IMR-90 (cell line): ENCODE results near the gene PPAN. TPM values are rescaled to one million over a fixed set of nuclear protein-coding genes. Genes with fewer than 3 reads are reported as not detected.
A peak's percentile ranks its signal among the peaks of the same experiment; 100 is the strongest.

ENCODE experiments used
- ATAC-seq: fragments of 200-7000 bp; cut with Tn5 transposase; 2 replicates; pipeline ENCODE4 v1.9.1; 2020; ENCODE audit warnings: low read depth, mild to moderate bottlenecking, moderate library complexity
- BruUV-seq: library from RNA; stranded (reverse); fragments of 400-500 nt; replicated peaks from 2 replicates; lab custom pipeline; 2021; lab: Mats Ljungman, UMichigan
- CTCF ChIA-PET: fragments of 300-600 bp; formaldehyde crosslinking; extraction: SDS; loops from one replicate; lab custom pipeline; 2021; ENCODE audit warnings: antibody characterized with exemption; lab: Yijun Ruan, JAX
- POLR2A ChIA-PET: fragments of 300-600 bp; sonication (Branson Sonifier 250); formaldehyde crosslinking; loops from one replicate; lab custom pipeline; 2022; ENCODE audit warnings: antibody characterized with exemption; ENCODE audit not compliant: unreplicated experiment; lab: Charles Lee
- DNase-seq: peaks from one replicate; pipeline ENCODE4 v3.0.0; 2013
- H2AFZ ChIP-seq: replicated peaks from 2 replicates; pipeline ENCODE3; 2013; ENCODE audit warnings: low read length, mild to moderate bottlenecking; ENCODE audit not compliant: poor library complexity
- H2AK5ac ChIP-seq: 2 replicates; pipeline ENCODE4 v1.6.1; 2013; ENCODE audit warnings: low read depth, low read length, inconsistent platforms
- H2AK9ac ChIP-seq: replicated peaks from 2 replicates; pipeline ENCODE3; 2013; ENCODE audit warnings: mild to moderate bottlenecking, low read depth, low read length, moderate library complexity; ENCODE audit not compliant: poor library complexity
- H2BK120ac ChIP-seq: 2 replicates; pipeline ENCODE4 v1.6.1; 2013; ENCODE audit warnings: low read depth, low read length, inconsistent platforms
- H2BK15ac ChIP-seq: 3 replicates; pipeline ENCODE4 v1.6.1; 2013; ENCODE audit warnings: low read depth, low read length, inconsistent platforms
- H2BK20ac ChIP-seq: 2 replicates; pipeline ENCODE4 v1.6.1; 2013; ENCODE audit warnings: low read depth, mild to moderate bottlenecking, inconsistent platforms, low read length, moderate library complexity
- H2BK5ac ChIP-seq: 2 replicates; pipeline ENCODE4 v1.6.1; 2013; ENCODE audit warnings: mild to moderate bottlenecking, low read depth, low read length, inconsistent platforms; ENCODE audit not compliant: poor library complexity, severe bottlenecking
- H3K14ac ChIP-seq: replicated peaks from 2 replicates; pipeline ENCODE4 v1.6.1; 2013; ENCODE audit warnings: low read depth, low read length, inconsistent platforms
- H3K18ac ChIP-seq: 2 replicates; pipeline ENCODE4 v1.6.1; 2013; ENCODE audit warnings: low read depth, low read length, control low read depth
- H3K23ac ChIP-seq: 2 replicates; pipeline ENCODE4 v1.6.1; 2013; ENCODE audit warnings: low read depth, low read length, inconsistent platforms
- H3K27ac ChIP-seq: 2 replicates; pipeline ENCODE4 v1.5.1; 2013; ENCODE audit warnings: mild to moderate bottlenecking, control low read depth, low read length; ENCODE audit not compliant: insufficient read depth
- H3K27me3 ChIP-seq: 2 replicates; pipeline ENCODE4 v1.6.1; 2013; ENCODE audit warnings: low read length; ENCODE audit not compliant: control insufficient read depth, insufficient read depth
- H3K36me3 ChIP-seq: 2 replicates; pipeline ENCODE4 v1.6.1; 2013; ENCODE audit warnings: low read length, mixed read lengths; ENCODE audit not compliant: control insufficient read depth, insufficient read depth
- H3K4ac ChIP-seq: 2 replicates; pipeline ENCODE4 v1.6.1; 2013; ENCODE audit warnings: low read depth, low read length, inconsistent platforms
- H3K4me1 ChIP-seq: 2 replicates; pipeline ENCODE4 v1.6.1; 2013; ENCODE audit warnings: low read length, mixed read lengths; ENCODE audit not compliant: control insufficient read depth, insufficient read depth
- H3K4me2 ChIP-seq: 2 replicates; pipeline ENCODE4 v1.6.1; 2013; ENCODE audit warnings: low read depth, mild to moderate bottlenecking, control low read depth, low read length, moderate library complexity
- H3K4me3 ChIP-seq: 2 replicates; pipeline ENCODE4 v1.5.1; 2013; ENCODE audit warnings: low read depth, mild to moderate bottlenecking, control low read depth, low read length, moderate library complexity; ENCODE audit not compliant: insufficient read depth
- H3K56ac ChIP-seq: 2 replicates; pipeline ENCODE4 v1.6.1; 2013; ENCODE audit warnings: low read length, inconsistent platforms; ENCODE audit not compliant: insufficient read depth; ENCODE audit errors: extremely low read depth
- H3K79me1 ChIP-seq, 2 experiments: 2 replicates each; pipeline ENCODE4 v1.6.1; 2013; ENCODE audit warnings: low read length in 2 of 2, inconsistent platforms in 1 of 2, low read depth in 1 of 2
- H3K9ac ChIP-seq: 2 replicates; pipeline ENCODE4 v1.6.1; 2013; ENCODE audit warnings: low read depth, low read length, control low read depth
- H3K9me1 ChIP-seq: 2 replicates; pipeline ENCODE4 v1.6.1; 2013; ENCODE audit warnings: low read length, inconsistent platforms; ENCODE audit not compliant: insufficient read depth
- H3K9me3 ChIP-seq: 2 replicates; pipeline ENCODE4 v1.6.1; 2013; ENCODE audit warnings: low read length; ENCODE audit not compliant: control insufficient read depth, insufficient read depth
- H4K20me1 ChIP-seq: 2 replicates; pipeline ENCODE4 v1.6.1; 2013; ENCODE audit warnings: low read length, inconsistent platforms; ENCODE audit not compliant: insufficient read depth
- H4K5ac ChIP-seq: 2 replicates; pipeline ENCODE4 v1.6.1; 2013; ENCODE audit warnings: mild to moderate bottlenecking, low read depth, low read length, control low read depth
- H4K8ac ChIP-seq, 2 experiments: 2 replicates each; pipeline ENCODE4 v1.6.1; 2013; ENCODE audit warnings: low read depth in 2 of 2, low read length in 2 of 2, control low read depth in 1 of 2, inconsistent platforms in 1 of 2
- H4K91ac ChIP-seq: 2 replicates; pipeline ENCODE4 v1.6.1; 2013; ENCODE audit warnings: low read depth, low read length, inconsistent platforms; ENCODE audit not compliant: insufficient read depth
- BHLHE40 ChIP-seq: fragments of 150-350 bp; IDR thresholded peaks from 2 replicates; pipeline ENCODE4 v1.6.1; 2016; ENCODE audit warnings: mild to moderate bottlenecking, low read depth, low read length
- CEBPB ChIP-seq: IDR thresholded peaks from 2 replicates; pipeline ENCODE4 v1.6.1; 2012; ENCODE audit warnings: low read depth, low read length, improper control_type of control experiment
- CHD1 ChIP-seq: IDR thresholded peaks from 2 replicates; pipeline ENCODE4 v1.6.1; 2012; ENCODE audit warnings: low read depth, low read length, improper control_type of control experiment
- CTCF ChIP-seq: conservative IDR thresholded peaks from 2 replicates; pipeline ENCODE4 v1.5.1; 2012; ENCODE audit warnings: mild to moderate bottlenecking, low read depth, low read length, improper control_type of control experiment
- MAFK ChIP-seq: IDR thresholded peaks from 2 replicates; pipeline ENCODE4 v1.6.1; 2012; ENCODE audit warnings: low read depth, low read length, improper control_type of control experiment
- MAZ ChIP-seq: IDR thresholded peaks from 2 replicates; pipeline ENCODE4 v1.6.1; 2012; ENCODE audit warnings: low read depth, mild to moderate bottlenecking, low read length, improper control_type of control experiment, moderate library complexity, borderline replicate concordance
- MXI1 ChIP-seq: IDR thresholded peaks from 2 replicates; pipeline ENCODE4 v1.6.1; 2012; ENCODE audit warnings: low read depth, mild to moderate bottlenecking, low read length, moderate library complexity, borderline replicate concordance
- NFE2L2 ChIP-seq: fragments of 150-350 bp; IDR thresholded peaks from 2 replicates; pipeline ENCODE4 v1.6.1; 2016; ENCODE audit warnings: low read depth, mild to moderate bottlenecking, low read length
- POLR2A ChIP-seq: IDR thresholded peaks from 2 replicates; pipeline ENCODE4 v1.6.1; 2012; ENCODE audit warnings: mild to moderate bottlenecking, low read depth, low read length
- RAD21 ChIP-seq: IDR thresholded peaks from 2 replicates; pipeline ENCODE4 v1.6.1; 2012; ENCODE audit warnings: low read length, improper control_type of control experiment
- RCOR1 ChIP-seq: IDR thresholded peaks from 2 replicates; pipeline ENCODE4 v1.6.1; 2012; ENCODE audit warnings: mild to moderate bottlenecking, low read length, improper control_type of control experiment; ENCODE audit not compliant: insufficient replicate concordance
- RFX5 ChIP-seq: IDR thresholded peaks from 2 replicates; pipeline ENCODE4 v1.8.0; 2012; ENCODE audit warnings: low read depth, mild to moderate bottlenecking, low read length, moderate library complexity
- SMC3 ChIP-seq: fragments of 150-350 bp; IDR thresholded peaks from 2 replicates; pipeline ENCODE4 v1.6.1; 2016; ENCODE audit warnings: low read depth, mild to moderate bottlenecking, antibody characterized with exemption, low read length, moderate library complexity
- USF2 ChIP-seq: fragments of 150-350 bp; IDR thresholded peaks from 2 replicates; pipeline ENCODE4 v1.6.1; 2017; ENCODE audit warnings: mild to moderate bottlenecking, antibody characterized with exemption, low read length, low read depth
- WGBS, 2 experiments: methylation state at CpG; one replicate each; pipeline versions ENCODE4 v1.1.5 to v1.1.7; 2013; ENCODE audit warnings: missing lambda C conversion rate in 2 of 2; ENCODE audit not compliant: insufficient read length in 1 of 2; ENCODE audit errors: extremely low coverage in 2 of 2; 5-methylcytosine and 5-hydroxymethylcytosine counted together
- dilution Hi-C: fragments of 300-500 bp; cut with HindIII; formaldehyde crosslinking; loops from one replicate; pipeline ENCODE4 v1.14.3; 2018; ENCODE audit warnings: low sequenced_read_pairs; ENCODE audit not compliant: unreplicated experiment
- in situ Hi-C: fragments of 300-500 bp; cut with MboI; formaldehyde crosslinking; loops from 3 replicates; pipeline ENCODE4 v1.14.3; 2019; ENCODE audit warnings: low sequenced_read_pairs, inconsistent platforms, mixed read lengths
- intact Hi-C: fragments of 100-400 bp; cut with micrococcal nuclease; formaldehyde crosslinking; loops from 2 replicates; pipeline ENCODE4 v1.10.0; 2022
- polyA plus RNA-seq, 3 experiments: library from polyadenylated mRNA; depleted of rRNA; stranded (reverse); fragments of >200 nt; gene quantifications; 2 replicates each; pipeline ENCODE4 v1.2.3, GENCODE V29; 2012; ENCODE audit warnings: low replicate concordance in 1 of 3
- total RNA-seq: library from RNA; depleted of rRNA; stranded (reverse); fragments of >200 nt; gene quantifications from 2 replicates; pipeline ENCODE4 v1.2.3, GENCODE V29; 2012

Gene PPAN
- total and polyA plus RNA-seq, 2 of the 4 experiments (the other 2 are of a cell fraction): 24.0 to 41.6 TPM

- H3K9ac ChIP-seq: no peak overlapping the region
- ATAC-seq (peak; percentile 61), DNase-seq (no peak)
- H3K14ac ChIP-seq: no peak overlapping the region
- H3K4ac ChIP-seq: no peak overlapping the region
- no peaks in the 10 kb centered on the region for H3K9me1 ChIP-seq
- BruUV-seq: no TSS peak
- no peak overlapping the region for H2BK120ac ChIP-seq
- H3K18ac ChIP-seq: no peak overlapping the region
- no peak overlapping the region for H3K4me2 ChIP-seq
- 25% methylated on average over 9 of the region's 25 CpGs; no CpG with 5 or more reads in 1 of the 2 experiments for WGBS, 2 experiments
- peak; percentile 46 for TF ChIP-seq RAD21
- TF ChIP-seq USF2: no peak
- no peak for TF ChIP-seq MXI1
- no peak for TF ChIP-seq MAZ
- no peak for TF ChIP-seq NFE2L2
- TF ChIP-seq CHD1: no peak
- no peak for TF ChIP-seq RCOR1
- peak; percentile 56 for TF ChIP-seq CTCF
- TF ChIP-seq RFX5: no peak
- TF ChIP-seq MAFK: no peak
- peak; percentile 52 for TF ChIP-seq SMC3
- TF ChIP-seq BHLHE40: no peak
- TF ChIP-seq POLR2A: 0 out of 2 replicates have a peak, but pooled peaks have one; percentile 7
- TF ChIP-seq CEBPB: no peak
- no peak overlapping the region for H2BK20ac ChIP-seq
- H3K9me3 ChIP-seq: no peaks in the 10 kb centered on the region
- H4K8ac ChIP-seq: no peak overlapping the region
- H3K4me1 ChIP-seq: no peaks in the 10 kb centered on the region
- no peak overlapping the region; the same call in 1 of the 2 replicates for H2AK5ac ChIP-seq
- peaks cover 12 to 42% of the 10 kb centered on the region in 2 experiments for H3K79me1 ChIP-seq
- H3K4me3 ChIP-seq: no peak overlapping the region
- intact Hi-C loops (loop anchor here (1.0 kb wide), 1 partner anchor 182 kb away; no protein-coding TSS in a partner anchor), in situ Hi-C loops (no loop called here), dilution Hi-C loops (no loop called here)
- H2BK15ac ChIP-seq: no peak overlapping the region
- H4K5ac ChIP-seq: no peak overlapping the region
- peaks cover 20% of the 10 kb centered on the region for H4K20me1 ChIP-seq
- H2AK9ac ChIP-seq: peak overlapping the region; percentile 72
- no peak overlapping the region for H3K27ac ChIP-seq
- H2BK5ac ChIP-seq: no peak overlapping the region
- no peak overlapping the region for H3K56ac ChIP-seq
- POLR2A ChIA-PET: interaction anchor here (0.6 kb wide), 1 partner anchor 9 kb away, joined by 4 read pairs; no protein-coding TSS in a partner anchor
- no peaks in the 10 kb centered on the region for H3K27me3 ChIP-seq
- H3K23ac ChIP-seq: no peak overlapping the region
- peaks cover 69% of the 10 kb centered on the region for H3K36me3 ChIP-seq
- H2AFZ ChIP-seq: no peak overlapping the region
- CTCF ChIA-PET: interaction anchor here (0.6 kb wide), 2 partner anchors 74 to 128 kb away, joined by 3 to 4 read pairs; no protein-coding TSS in a partner anchor
- H4K91ac ChIP-seq: no peak overlapping the region
These were observed 6.9 kb downstream of the PPAN start for GRCh38 chr19:10112895-10113591.
